ENCODE data around the gene KCND1.

DNA sequence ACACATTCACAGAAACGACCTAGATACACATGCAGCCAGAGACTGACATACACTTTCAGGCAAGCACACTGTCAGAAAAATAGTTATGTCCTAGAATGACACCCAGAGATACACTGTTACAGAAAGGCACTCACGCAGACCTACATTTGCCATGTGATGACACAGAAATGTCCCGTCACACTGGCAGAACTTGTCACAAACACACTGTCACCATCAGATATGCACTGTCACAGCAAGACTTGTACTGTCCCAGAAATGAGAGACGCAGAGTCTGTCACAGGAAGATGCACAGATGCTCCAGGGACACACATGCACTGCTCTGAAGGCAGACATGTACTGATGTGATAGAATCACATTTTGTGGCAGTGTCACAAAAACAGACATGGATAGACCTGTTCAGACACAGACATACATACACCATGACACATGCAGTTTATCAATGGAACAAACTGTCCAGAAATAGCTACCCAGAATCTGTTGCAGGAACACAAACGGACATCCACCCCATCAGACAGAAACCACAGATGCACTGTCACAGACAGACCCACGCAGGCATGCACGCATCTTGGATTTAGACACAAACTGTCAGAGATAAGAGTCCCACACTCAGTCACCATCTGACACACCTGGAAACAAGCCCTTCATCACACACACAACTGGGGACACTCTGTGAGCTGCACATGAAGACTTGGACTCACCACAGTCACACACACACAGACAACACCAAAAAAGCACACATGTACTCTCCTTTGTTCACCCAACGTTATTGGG lies 51.5 kb downstream of the KCND1 start:
- TF ChIP-seq, protein P1, sequence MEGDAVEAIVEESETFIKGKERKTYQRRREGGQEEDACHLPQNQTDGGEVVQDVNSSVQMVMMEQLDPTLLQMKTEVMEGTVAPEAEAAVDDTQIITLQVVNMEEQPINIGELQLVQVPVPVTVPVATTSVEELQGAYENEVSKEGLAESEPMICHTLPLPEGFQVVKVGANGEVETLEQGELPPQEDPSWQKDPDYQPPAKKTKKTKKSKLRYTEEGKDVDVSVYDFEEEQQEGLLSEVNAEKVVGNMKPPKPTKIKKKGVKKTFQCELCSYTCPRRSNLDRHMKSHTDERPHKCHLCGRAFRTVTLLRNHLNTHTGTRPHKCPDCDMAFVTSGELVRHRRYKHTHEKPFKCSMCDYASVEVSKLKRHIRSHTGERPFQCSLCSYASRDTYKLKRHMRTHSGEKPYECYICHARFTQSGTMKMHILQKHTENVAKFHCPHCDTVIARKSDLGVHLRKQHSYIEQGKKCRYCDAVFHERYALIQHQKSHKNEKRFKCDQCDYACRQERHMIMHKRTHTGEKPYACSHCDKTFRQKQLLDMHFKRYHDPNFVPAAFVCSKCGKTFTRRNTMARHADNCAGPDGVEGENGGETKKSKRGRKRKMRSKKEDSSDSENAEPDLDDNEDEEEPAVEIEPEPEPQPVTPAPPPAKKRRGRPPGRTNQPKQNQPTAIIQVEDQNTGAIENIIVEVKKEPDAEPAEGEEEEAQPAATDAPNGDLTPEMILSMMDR (IDR thresholded peaks at IDR 0.05; ENCODE audit: poor library complexity) = no peak
- no peak for TF ChIP-seq EZH2 (IDR thresholded peaks at IDR 0.05; ENCODE audit: borderline replicate concordance)
